Parathyroid adenoma (tissue), 2 donors: ENCODE results near the gene CNGA3.

ENCODE experiments used
- H2AFZ ChIP-seq: fragments of 300-600 bp; sonication (generic); one replicate; pipeline ENCODE4 v1.7.0; 2017; ENCODE audit warnings: antibody characterized with exemption, mild to moderate bottlenecking
- H3K27ac ChIP-seq: fragments of 300-600 bp; sonication (generic); one replicate; pipeline ENCODE4 v1.7.0; 2017
- H3K27me3 ChIP-seq: fragments of 300-600 bp; sonication (generic); one replicate; pipeline ENCODE4 v1.7.0; 2017; ENCODE audit warnings: low read length; ENCODE audit not compliant: control insufficient read depth, insufficient read depth
- H3K36me3 ChIP-seq: fragments of 300-600 bp; sonication (generic); one replicate; pipeline ENCODE4 v1.7.0; 2017; ENCODE audit warnings: low read length; ENCODE audit not compliant: control insufficient read depth, insufficient read depth
- H3K4me1 ChIP-seq: fragments of 300-600 bp; sonication (generic); one replicate; pipeline ENCODE4 v1.7.0; 2017; ENCODE audit warnings: control low read depth
- H3K4me2 ChIP-seq: fragments of 300-600 bp; sonication (generic); one replicate; pipeline ENCODE4 v1.7.0; 2017; ENCODE audit warnings: low read length
- H3K4me3 ChIP-seq: fragments of 300-600 bp; sonication (generic); one replicate; pipeline ENCODE4 v1.7.0; 2017; ENCODE audit warnings: low read depth, low read length
- H3K79me2 ChIP-seq: fragments of 300-600 bp; sonication (generic); one replicate; pipeline ENCODE4 v1.7.0; 2017; ENCODE audit warnings: control low read depth
- H3K9ac ChIP-seq: fragments of 300-600 bp; sonication (generic); one replicate; pipeline ENCODE4 v1.7.0; 2017; ENCODE audit warnings: mild to moderate bottlenecking
- H3K9me3 ChIP-seq: fragments of 300-600 bp; sonication (generic); one replicate; pipeline ENCODE4 v1.7.0; 2017; ENCODE audit warnings: low read length; ENCODE audit not compliant: control insufficient read depth
- TF ChIP-seq, protein P1 (sequence below): fragments of 300-600 bp; sonication (generic); IDR thresholded peaks from one replicate; pipeline ENCODE4 v1.7.0; 2017; ENCODE audit warnings: antibody characterized with exemption, mild to moderate bottlenecking
- donor health status: primary hyperparathyroidism.

The CNGA3 gene

DNA sequence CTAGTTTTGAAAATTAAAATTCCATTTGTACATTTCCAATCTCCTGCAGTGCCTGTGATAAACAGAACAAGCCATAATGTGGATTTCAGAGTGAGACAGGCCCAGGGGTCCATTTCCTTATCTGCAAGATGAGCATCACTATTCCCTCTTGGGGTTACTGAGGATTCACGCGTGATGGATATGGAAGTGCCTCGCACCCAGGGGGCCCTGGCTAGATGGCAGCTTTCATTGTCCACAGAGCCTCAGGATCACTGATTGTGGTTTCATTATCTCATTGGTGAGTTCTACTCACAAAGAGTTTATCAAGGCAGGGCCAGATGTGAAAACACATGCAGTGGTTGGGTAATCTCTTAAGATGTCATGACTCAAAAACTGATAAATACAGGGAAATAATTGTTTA lies 11.6 kb downstream of the CNGA3 start:
- Histone ChIP-seq H3K9me3 (no peaks in the 10 kb centered on the region), H3K36me3 (no peaks in the 10 kb centered on the region), H3K4me1 (no peaks in the 10 kb centered on the region), H3K4me3 (no peak overlapping the region), H2AFZ (no peak overlapping the region), H3K27me3 (no peaks in the 10 kb centered on the region), H3K9ac (no peak overlapping the region), H3K79me2 (no peaks in the 10 kb centered on the region), H3K4me2 (no peak overlapping the region), H3K27ac (no peak overlapping the region)
- TF ChIP-seq, protein P1, sequence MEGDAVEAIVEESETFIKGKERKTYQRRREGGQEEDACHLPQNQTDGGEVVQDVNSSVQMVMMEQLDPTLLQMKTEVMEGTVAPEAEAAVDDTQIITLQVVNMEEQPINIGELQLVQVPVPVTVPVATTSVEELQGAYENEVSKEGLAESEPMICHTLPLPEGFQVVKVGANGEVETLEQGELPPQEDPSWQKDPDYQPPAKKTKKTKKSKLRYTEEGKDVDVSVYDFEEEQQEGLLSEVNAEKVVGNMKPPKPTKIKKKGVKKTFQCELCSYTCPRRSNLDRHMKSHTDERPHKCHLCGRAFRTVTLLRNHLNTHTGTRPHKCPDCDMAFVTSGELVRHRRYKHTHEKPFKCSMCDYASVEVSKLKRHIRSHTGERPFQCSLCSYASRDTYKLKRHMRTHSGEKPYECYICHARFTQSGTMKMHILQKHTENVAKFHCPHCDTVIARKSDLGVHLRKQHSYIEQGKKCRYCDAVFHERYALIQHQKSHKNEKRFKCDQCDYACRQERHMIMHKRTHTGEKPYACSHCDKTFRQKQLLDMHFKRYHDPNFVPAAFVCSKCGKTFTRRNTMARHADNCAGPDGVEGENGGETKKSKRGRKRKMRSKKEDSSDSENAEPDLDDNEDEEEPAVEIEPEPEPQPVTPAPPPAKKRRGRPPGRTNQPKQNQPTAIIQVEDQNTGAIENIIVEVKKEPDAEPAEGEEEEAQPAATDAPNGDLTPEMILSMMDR: no peak

DNA sequence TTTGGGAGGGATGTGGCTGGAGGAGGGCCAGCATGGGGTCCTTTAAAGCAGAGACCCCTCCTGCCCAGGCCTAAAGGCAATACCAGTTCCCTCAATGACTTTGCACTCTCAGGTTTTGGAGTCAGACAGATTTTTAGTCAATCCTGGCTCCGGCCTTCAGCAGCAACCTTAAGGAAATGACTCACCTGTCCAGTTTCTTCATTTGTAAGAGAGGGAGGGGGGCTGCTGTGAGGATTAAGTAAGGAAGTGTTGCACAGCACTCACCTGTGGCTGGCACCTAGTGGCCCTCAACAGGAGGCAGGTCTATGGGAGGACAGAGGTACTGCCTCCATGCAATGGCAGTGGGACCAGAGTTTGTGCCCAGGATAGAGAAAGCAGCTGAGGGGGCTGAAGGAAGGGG lies 13.7 kb downstream of the CNGA3 start:
- Histone ChIP-seq H3K9me3 (no peaks in the 10 kb centered on the region), H3K79me2 (no peaks in the 10 kb centered on the region), H3K4me1 (no peaks in the 10 kb centered on the region), H2AFZ (no peak overlapping the region), H3K4me3 (no peak overlapping the region), H3K27ac (no peak overlapping the region), H3K9ac (no peak overlapping the region), H3K4me2 (no peak overlapping the region), H3K27me3 (no peaks in the 10 kb centered on the region), H3K36me3 (no peaks in the 10 kb centered on the region)
- TF ChIP-seq, protein P1: no peak

DNA sequence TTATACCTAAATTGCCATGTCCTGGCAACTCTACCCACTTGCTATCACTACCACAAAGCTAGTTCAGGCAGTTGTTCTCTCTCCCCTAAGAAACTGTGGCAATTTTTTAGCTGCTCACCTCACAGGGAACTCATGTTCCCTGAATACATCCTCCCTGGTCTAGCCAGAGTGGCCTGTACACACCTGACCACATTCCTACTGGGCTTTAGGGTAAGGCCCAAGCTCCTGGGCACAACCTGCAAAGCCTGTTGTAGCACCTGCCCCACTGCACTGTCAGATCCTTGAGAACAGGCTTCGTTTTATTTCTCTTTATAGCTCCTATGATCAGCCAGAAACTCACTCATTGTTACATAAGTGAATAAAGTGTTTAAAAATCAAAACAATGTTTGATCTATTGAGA lies 21.5 kb downstream of the CNGA3 start:
- TF ChIP-seq, protein P1: no peak

DNA sequence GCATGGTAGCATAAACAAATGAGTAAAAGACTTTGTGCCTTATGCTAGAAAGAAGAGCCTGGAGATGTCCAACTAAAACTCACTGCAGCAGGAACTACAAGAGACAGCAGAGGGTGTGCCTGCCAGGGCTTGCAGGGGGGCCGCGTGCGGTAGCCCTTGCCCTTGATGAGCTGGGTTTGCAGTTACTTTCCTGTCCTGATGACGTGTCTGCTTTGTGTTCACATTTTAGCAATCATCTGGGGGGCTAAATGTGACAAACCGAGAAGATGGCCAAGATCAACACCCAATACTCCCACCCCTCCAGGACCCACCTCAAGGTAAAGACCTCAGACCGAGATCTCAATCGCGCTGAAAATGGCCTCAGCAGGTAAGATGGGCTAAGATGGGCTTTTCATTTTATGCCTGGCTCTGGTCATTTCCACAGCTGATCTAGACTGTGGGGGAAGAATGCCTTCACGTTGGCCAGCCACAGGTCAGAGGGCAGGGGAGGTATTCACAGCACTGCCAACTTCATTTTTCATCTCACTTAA lies 23.5 kb downstream of the CNGA3 start:
- H3K79me2 ChIP-seq: no peaks in the 10 kb centered on the region
- no peaks in the 10 kb centered on the region for H3K36me3 ChIP-seq
- no peak overlapping the region for H3K27ac ChIP-seq
- H2AFZ ChIP-seq: no peak overlapping the region
- no peaks in the 10 kb centered on the region for H3K27me3 ChIP-seq
- no peaks in the 10 kb centered on the region for H3K9me3 ChIP-seq
- TF ChIP-seq, protein P1: no peak
- H3K4me1 ChIP-seq: no peaks in the 10 kb centered on the region
- no peak overlapping the region for H3K4me3 ChIP-seq
- H3K4me2 ChIP-seq: no peak overlapping the region
- H3K9ac ChIP-seq: no peak overlapping the region

More for the DNA sequence above, 21.5 kb downstream of the CNGA3 start:
- Histone ChIP-seq H3K27me3 (no peaks in the 10 kb centered on the region), H3K27ac (no peak overlapping the region), H3K4me3 (no peak overlapping the region), H3K4me1 (no peaks in the 10 kb centered on the region), H3K4me2 (no peak overlapping the region), H3K9me3 (no peaks in the 10 kb centered on the region), H2AFZ (no peak overlapping the region), H3K36me3 (no peaks in the 10 kb centered on the region), H3K9ac (no peak overlapping the region), H3K79me2 (no peaks in the 10 kb centered on the region)

DNA sequence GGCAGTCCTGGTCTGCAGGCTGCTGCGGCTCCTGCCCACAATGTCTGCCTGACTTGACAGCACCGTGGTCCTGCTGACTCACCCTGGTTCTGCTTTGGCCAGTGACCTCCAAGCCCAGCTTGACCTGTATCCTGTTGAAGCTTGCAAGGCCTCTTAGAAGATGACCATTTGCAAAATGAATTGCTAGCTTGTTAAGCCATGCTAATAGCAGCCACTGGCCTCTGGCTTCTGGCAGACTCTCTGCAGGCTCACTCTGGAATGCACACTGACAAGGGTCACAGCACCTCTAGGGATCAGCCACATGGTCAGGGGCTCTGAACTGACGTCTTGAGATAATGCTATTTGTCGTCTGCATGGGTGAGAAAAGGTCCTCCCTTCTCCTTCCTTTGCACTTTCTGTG lies 25.9 kb downstream of the CNGA3 start:
- Histone ChIP-seq H3K27me3 (no peaks in the 10 kb centered on the region), H3K4me1 (no peaks in the 10 kb centered on the region), H3K9ac (no peak overlapping the region), H3K4me2 (no peak overlapping the region), H3K79me2 (no peaks in the 10 kb centered on the region), H2AFZ (no peak overlapping the region), H3K36me3 (no peaks in the 10 kb centered on the region), H3K4me3 (no peak overlapping the region), H3K9me3 (no peaks in the 10 kb centered on the region), H3K27ac (no peak overlapping the region)
- TF ChIP-seq, protein P1: no peak
